ENCODE data around the gene PLA2G1B.
A peak's percentile ranks its signal among the peaks of the same experiment; 100 is the strongest.

PLA2G1B gene

DNA sequence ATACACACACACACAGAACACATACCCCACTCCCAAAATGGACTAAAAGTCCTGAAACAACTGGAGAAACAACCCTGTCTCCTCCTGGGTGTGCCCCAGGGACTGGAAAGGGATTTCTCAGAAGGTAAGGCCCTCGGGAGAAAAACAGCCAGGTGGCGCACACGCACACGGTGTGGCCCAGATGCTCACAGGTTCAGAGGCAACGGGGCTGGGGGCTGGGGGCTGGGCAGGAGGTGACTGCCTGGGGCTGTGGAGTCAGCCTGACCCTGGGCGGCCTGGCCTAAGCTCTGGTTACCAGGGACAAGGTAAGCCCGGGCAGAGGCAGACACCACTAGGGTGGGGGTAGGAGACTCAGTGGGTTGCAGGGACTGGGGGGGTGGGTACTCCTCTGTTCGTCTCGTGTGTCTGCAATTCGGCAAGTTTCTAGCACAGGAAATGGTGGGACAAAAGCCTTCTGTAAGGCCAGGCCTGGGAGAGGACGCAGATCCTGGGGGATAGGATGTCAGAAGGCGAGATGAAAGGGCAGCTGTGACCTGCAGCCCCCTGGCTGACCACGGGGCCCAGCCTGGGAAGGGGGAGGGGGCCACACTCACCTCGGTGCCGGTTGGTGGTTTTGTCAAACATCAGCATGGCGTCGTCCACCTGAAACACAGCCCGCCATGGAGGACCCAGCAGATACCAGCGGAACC, 31.0 kb upstream of the PLA2G1B start:
- no peak overlapping the region for H3K4me3 ChIP-seq (ENCODE audit: control insufficient read depth in 1 of 7, extremely low read depth in 1 of 7, insufficient read depth in 4 of 7, low read depth in 2 of 7, low read length in 6 of 7)
- H3K27me3 ChIP-seq (replicated peaks in 2 of 5; ENCODE audit: control insufficient read depth in 4 of 5, insufficient read depth in 5 of 5, low read length in 4 of 5) = peaks cover 16 to 51% (median 29%) of the 10 kb centered on the region in 5 experiments
- ChIA-PET CTCF (interaction anchor here (1.7 kb wide), 1 partner anchor 75 kb away, joined by 4 read pairs; no protein-coding TSS in a partner anchor), POLR2A (no interaction called here)
- H3K9me3 ChIP-seq (ENCODE audit: control extremely low read depth in 1 of 5, control insufficient read depth in 4 of 5, insufficient read depth in 2 of 5, low read depth in 1 of 5, low read length in 4 of 5) = no peaks in the 10 kb centered on the region
- peaks cover 0 to 10% (median 3%) of the 10 kb centered on the region in 4 experiments for H3K4me1 ChIP-seq (ENCODE audit: control extremely low read depth in 1 of 4, control insufficient read depth in 4 of 4, insufficient read depth in 4 of 4, low read length in 3 of 4)
- H3K36me3 ChIP-seq (ENCODE audit: control insufficient read depth in 4 of 4, insufficient read depth in 4 of 4, low read length in 3 of 4) = no peaks in the 10 kb centered on the region
- no peak for DNase-seq
- 70% methylated on average over 17 of the region's 19 CpGs for WGBS (ENCODE audit: insufficient coverage)
- no peak overlapping the region for H3K27ac ChIP-seq (ENCODE audit: insufficient read depth in 1 of 2, low read depth in 1 of 2, low read length in 2 of 2, poor library complexity in 1 of 2, severe bottlenecking in 2 of 2)

DNA sequence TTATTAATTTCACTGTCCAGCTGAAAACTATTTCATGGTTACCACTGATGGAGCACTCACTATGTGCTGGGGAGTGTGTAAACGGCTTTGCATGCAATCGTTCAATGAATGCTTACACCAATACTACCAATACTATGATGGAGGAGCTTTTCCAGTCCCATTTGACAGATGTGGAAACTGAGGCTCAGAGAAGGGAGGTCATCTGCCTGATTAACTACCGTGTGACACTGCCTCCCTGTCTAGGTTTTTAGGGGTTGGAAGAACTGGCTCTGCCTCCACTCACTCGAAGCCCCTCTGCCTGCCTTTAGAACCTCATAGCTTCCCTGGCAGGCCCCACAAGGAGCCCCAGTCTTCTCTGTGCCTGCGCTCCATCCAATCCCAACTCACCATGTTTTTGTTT, 29.5 kb upstream of the PLA2G1B start:
- WGBS (ENCODE audit: insufficient coverage) = 93% methylated on average over 2 of the region's 5 CpGs
- Histone ChIP-seq H3K27ac (ENCODE audit: insufficient read depth in 1 of 2, low read depth in 1 of 2, low read length in 2 of 2, poor library complexity in 1 of 2, severe bottlenecking in 2 of 2) (no peak overlapping the region), H3K4me3 (ENCODE audit: control insufficient read depth in 1 of 7, extremely low read depth in 1 of 7, insufficient read depth in 4 of 7, low read depth in 2 of 7, low read length in 6 of 7) (no peak overlapping the region), H3K36me3 (ENCODE audit: control insufficient read depth in 4 of 4, insufficient read depth in 4 of 4, low read length in 3 of 4) (no peaks in the 10 kb centered on the region), H3K27me3 (replicated peaks in 2 of 5; ENCODE audit: control insufficient read depth in 4 of 5, insufficient read depth in 5 of 5, low read length in 4 of 5) (peaks cover 16 to 37% (median 24%) of the 10 kb centered on the region in 5 experiments), H3K9me3 (ENCODE audit: control extremely low read depth in 1 of 5, control insufficient read depth in 4 of 5, insufficient read depth in 2 of 5, low read depth in 1 of 5, low read length in 4 of 5) (no peaks in the 10 kb centered on the region), H3K4me1 (ENCODE audit: control extremely low read depth in 1 of 4, control insufficient read depth in 4 of 4, insufficient read depth in 4 of 4, low read length in 3 of 4) (peaks cover 0 to 10% (median 3%) of the 10 kb centered on the region in 4 experiments)
- CTCF ChIA-PET = interaction anchor here (0.7 to 1.8 kb wide), 13 partner anchors 8 to 480 kb away, joined by 3 to 20 read pairs (median 4); no protein-coding TSS in a partner anchor
- POLR2A ChIA-PET = interaction anchor here (0.6 kb wide), 1 partner anchor 87 kb away, joined by 4 read pairs; no protein-coding TSS in a partner anchor
- DNase-seq = no peak

DNA sequence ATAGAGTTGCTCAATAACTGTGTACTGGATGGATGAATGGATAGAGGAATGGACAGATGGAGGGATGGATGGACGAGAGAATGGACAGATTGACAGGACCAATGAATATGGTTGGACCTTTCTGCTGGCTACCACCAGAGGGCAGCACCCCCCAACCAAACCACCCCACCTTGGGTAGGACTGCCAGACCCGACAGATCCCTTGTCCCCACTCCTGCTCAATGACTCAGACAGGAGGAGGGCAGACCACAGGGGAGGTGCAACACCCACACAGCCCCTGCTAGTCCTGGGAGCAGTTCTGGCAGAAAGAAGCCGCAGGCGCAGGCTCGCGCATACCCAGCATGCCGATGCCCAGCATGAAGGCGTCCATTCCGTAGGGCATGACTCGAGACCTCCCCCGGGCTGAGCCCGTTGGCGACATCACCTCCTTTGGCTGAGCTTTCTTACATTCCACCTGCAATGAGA, 29.0 kb upstream of the PLA2G1B start:
- Histone ChIP-seq H3K36me3 (ENCODE audit: control insufficient read depth in 4 of 4, insufficient read depth in 4 of 4, low read length in 3 of 4) (no peaks in the 10 kb centered on the region), H3K27ac (ENCODE audit: insufficient read depth in 1 of 2, low read depth in 1 of 2, low read length in 2 of 2, poor library complexity in 1 of 2, severe bottlenecking in 2 of 2) (no peak overlapping the region), H3K9me3 (ENCODE audit: control extremely low read depth in 1 of 5, control insufficient read depth in 4 of 5, insufficient read depth in 2 of 5, low read depth in 1 of 5, low read length in 4 of 5) (no peaks in the 10 kb centered on the region), H3K4me1 (ENCODE audit: control extremely low read depth in 1 of 4, control insufficient read depth in 4 of 4, insufficient read depth in 4 of 4, low read length in 3 of 4) (peaks cover 0 to 7% (median under 1%) of the 10 kb centered on the region in 4 experiments), H3K4me3 (ENCODE audit: control insufficient read depth in 1 of 7, extremely low read depth in 1 of 7, insufficient read depth in 4 of 7, low read depth in 2 of 7, low read length in 6 of 7) (no peak overlapping the region), H3K27me3 (replicated peaks in 2 of 5; ENCODE audit: control insufficient read depth in 4 of 5, insufficient read depth in 5 of 5, low read length in 4 of 5) (peaks cover 16 to 32% (median 24%) of the 10 kb centered on the region in 5 experiments)
- WGBS (ENCODE audit: insufficient coverage) = 76% methylated on average over 8 of the region's 13 CpGs
- ChIA-PET CTCF (interaction anchor here (0.7 to 1.8 kb wide), 11 partner anchors 8 to 481 kb away, joined by 3 to 20 read pairs (median 4); no protein-coding TSS in a partner anchor), POLR2A (interaction anchor here (0.6 kb wide), 1 partner anchor 87 kb away, joined by 4 read pairs; no protein-coding TSS in a partner anchor)
- DNase-seq = peak; percentile 89 to 94 (median 93)

GRCh38 chr12:120353556-120354317, 26.2 kb upstream of the PLA2G1B start:
- H3K9me3 ChIP-seq (ENCODE audit: control extremely low read depth in 1 of 5, control insufficient read depth in 4 of 5, insufficient read depth in 2 of 5, low read depth in 1 of 5, low read length in 4 of 5) = no peaks in the 10 kb centered on the region
- no peak overlapping the region for H3K27ac ChIP-seq (ENCODE audit: insufficient read depth in 1 of 2, low read depth in 1 of 2, low read length in 2 of 2, poor library complexity in 1 of 2, severe bottlenecking in 2 of 2)
- H3K27me3 ChIP-seq (replicated peaks in 2 of 5; ENCODE audit: control insufficient read depth in 4 of 5, insufficient read depth in 5 of 5, low read length in 4 of 5) = peaks cover under 1 to 19% (median 5%) of the 10 kb centered on the region in 5 experiments
- DNase-seq = no peak
- H3K4me3 ChIP-seq (ENCODE audit: control insufficient read depth in 1 of 7, extremely low read depth in 1 of 7, insufficient read depth in 4 of 7, low read depth in 2 of 7, low read length in 6 of 7) = no peak overlapping the region
- peaks cover 0 to 4% (median 0%) of the 10 kb centered on the region in 4 experiments for H3K4me1 ChIP-seq (ENCODE audit: control extremely low read depth in 1 of 4, control insufficient read depth in 4 of 4, insufficient read depth in 4 of 4, low read length in 3 of 4)
- POLR2A ChIA-PET = interaction anchor here (0.7 kb wide), 1 partner anchor 64 kb away, joined by 3 read pairs; no protein-coding TSS in a partner anchor
- 92% methylated on average over 3 of the region's 4 CpGs for WGBS (ENCODE audit: insufficient coverage)
- CTCF ChIA-PET = interaction anchor here (0.8 to 5.7 kb wide), 5 partner anchors 12 to 113 kb away, joined by 3 to 42 read pairs (median 3); no protein-coding TSS in a partner anchor
- H3K36me3 ChIP-seq (ENCODE audit: control insufficient read depth in 4 of 4, insufficient read depth in 4 of 4, low read length in 3 of 4) = no peaks in the 10 kb centered on the region

- 97% methylated on average over 5 of the region's 6 CpGs for WGBS (ENCODE audit: insufficient coverage)
- no peak for DNase-seq
- H3K36me3 ChIP-seq (ENCODE audit: control insufficient read depth in 4 of 4, insufficient read depth in 4 of 4, low read length in 3 of 4) = no peaks in the 10 kb centered on the region
- peaks cover 0 to 4% (median 0%) of the 10 kb centered on the region in 4 experiments for H3K4me1 ChIP-seq (ENCODE audit: control extremely low read depth in 1 of 4, control insufficient read depth in 4 of 4, insufficient read depth in 4 of 4, low read length in 3 of 4)
- H3K27ac ChIP-seq (ENCODE audit: insufficient read depth in 1 of 2, low read depth in 1 of 2, low read length in 2 of 2, poor library complexity in 1 of 2, severe bottlenecking in 2 of 2) = no peak overlapping the region
- POLR2A ChIA-PET = interaction anchor here (0.6 to 0.7 kb wide), 2 partner anchors 65 to 80 kb away, joined by 3 read pairs; no protein-coding TSS in a partner anchor
- CTCF ChIA-PET = interaction anchor here (0.8 to 5.7 kb wide), 4 partner anchors 13 to 80 kb away, joined by 3 to 42 read pairs (median 4); no protein-coding TSS in a partner anchor
- no peak overlapping the region for H3K4me3 ChIP-seq (ENCODE audit: control insufficient read depth in 1 of 7, extremely low read depth in 1 of 7, insufficient read depth in 4 of 7, low read depth in 2 of 7, low read length in 6 of 7)
- H3K27me3 ChIP-seq (replicated peaks in 2 of 5; ENCODE audit: control insufficient read depth in 4 of 5, insufficient read depth in 5 of 5, low read length in 4 of 5) = peaks cover 0 to 16% (median 3%) of the 10 kb centered on the region in 5 experiments
- H3K9me3 ChIP-seq (ENCODE audit: control extremely low read depth in 1 of 5, control insufficient read depth in 4 of 5, insufficient read depth in 2 of 5, low read depth in 1 of 5, low read length in 4 of 5) = no peaks in the 10 kb centered on the region
Observed at GRCh38 chr12:120353136-120353535, 25.6 kb upstream of the PLA2G1B start.

DNA sequence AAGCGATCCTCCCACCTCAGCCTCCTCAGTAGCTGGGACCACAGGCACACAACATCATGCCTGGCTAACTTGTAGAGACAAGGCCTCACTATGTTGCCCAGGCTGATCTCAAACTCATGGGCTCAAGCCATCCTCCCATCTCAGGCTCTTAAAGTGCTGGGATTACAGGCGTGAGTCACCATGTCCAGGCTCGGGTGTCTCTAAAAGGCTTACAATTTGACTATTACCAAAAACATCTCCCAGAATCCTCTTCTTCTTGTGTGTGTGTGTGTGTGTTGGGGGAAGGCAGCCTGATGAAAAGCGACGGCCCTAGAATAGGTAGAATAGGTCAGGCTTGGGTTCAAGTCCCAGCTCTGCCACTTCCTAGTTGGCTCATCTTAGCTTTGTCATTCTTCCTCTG, 24.5 kb upstream of the PLA2G1B start:
- Histone ChIP-seq H3K36me3 (ENCODE audit: control insufficient read depth in 4 of 4, insufficient read depth in 4 of 4, low read length in 3 of 4) (no peaks in the 10 kb centered on the region), H3K4me3 (ENCODE audit: control insufficient read depth in 1 of 7, extremely low read depth in 1 of 7, insufficient read depth in 4 of 7, low read depth in 2 of 7, low read length in 6 of 7) (no peak overlapping the region), H3K27ac (ENCODE audit: insufficient read depth in 1 of 2, low read depth in 1 of 2, low read length in 2 of 2, poor library complexity in 1 of 2, severe bottlenecking in 2 of 2) (no peak overlapping the region), H3K27me3 (replicated peaks in 2 of 5; ENCODE audit: control insufficient read depth in 4 of 5, insufficient read depth in 5 of 5, low read length in 4 of 5) (peaks cover 0 to 17% (median under 1%) of the 10 kb centered on the region in 5 experiments), H3K9me3 (ENCODE audit: control extremely low read depth in 1 of 5, control insufficient read depth in 4 of 5, insufficient read depth in 2 of 5, low read depth in 1 of 5, low read length in 4 of 5) (no peaks in the 10 kb centered on the region), H3K4me1 (ENCODE audit: control extremely low read depth in 1 of 4, control insufficient read depth in 4 of 4, insufficient read depth in 4 of 4, low read length in 3 of 4) (peaks cover 0 to 4% (median 0%) of the 10 kb centered on the region in 4 experiments)
- ChIA-PET CTCF (interaction anchor here (1.0 to 5.7 kb wide), 5 partner anchors 10 to 112 kb away, joined by 3 to 42 read pairs (median 4); no protein-coding TSS in a partner anchor), POLR2A (no interaction called here)
- WGBS (ENCODE audit: insufficient coverage) = 100% methylated on average over 1 of the region's 5 CpGs
- DNase-seq = no peak

All from common myeloid progenitor, CD34-positive (primary cell).